ENCODE measurements around the gene NRG2.
A peak's percentile ranks its signal among the peaks of the same experiment; 100 is the strongest.

DNA sequence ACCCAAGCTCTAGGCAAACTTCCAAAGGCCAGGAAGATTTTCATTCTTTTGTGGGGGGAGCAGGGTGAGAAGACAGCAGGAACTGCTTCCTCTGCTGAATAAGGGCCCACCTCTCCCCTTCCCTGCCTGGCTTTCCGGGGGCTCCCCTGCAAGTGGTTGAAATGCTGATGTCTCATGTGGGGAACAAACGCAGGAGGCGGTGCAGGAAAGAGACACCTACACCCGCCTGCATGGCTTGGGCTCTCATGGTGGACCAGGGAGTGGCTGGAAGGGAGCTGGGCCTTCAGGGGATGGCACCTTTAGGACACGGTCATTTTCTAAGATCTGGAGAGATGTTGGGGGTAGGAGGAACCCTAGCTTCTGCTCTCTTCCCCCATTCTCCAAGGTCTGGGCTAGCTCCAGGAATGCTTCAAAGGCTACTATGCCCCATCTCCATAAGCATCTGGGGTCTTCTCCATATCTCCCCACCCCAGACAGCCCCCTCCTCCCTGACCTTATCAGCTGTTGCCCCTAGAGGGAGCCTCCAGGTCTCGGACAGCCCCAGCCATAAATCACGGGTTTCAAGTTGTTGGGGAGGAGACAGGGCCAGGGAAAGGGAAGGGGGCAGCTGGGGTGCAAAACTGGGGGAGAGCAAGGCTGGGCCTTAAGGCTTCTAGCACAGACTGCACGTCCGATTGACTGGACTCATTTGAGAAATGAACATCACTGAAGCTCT, 170.9 kb downstream of the NRG2 start:
- no peak for TF ChIP-seq EZH2 (IDR thresholded peaks at IDR 0.05; ENCODE audit: borderline replicate concordance, low read depth, low read length, poor library complexity, severe bottlenecking)
- TF ChIP-seq, protein P1, sequence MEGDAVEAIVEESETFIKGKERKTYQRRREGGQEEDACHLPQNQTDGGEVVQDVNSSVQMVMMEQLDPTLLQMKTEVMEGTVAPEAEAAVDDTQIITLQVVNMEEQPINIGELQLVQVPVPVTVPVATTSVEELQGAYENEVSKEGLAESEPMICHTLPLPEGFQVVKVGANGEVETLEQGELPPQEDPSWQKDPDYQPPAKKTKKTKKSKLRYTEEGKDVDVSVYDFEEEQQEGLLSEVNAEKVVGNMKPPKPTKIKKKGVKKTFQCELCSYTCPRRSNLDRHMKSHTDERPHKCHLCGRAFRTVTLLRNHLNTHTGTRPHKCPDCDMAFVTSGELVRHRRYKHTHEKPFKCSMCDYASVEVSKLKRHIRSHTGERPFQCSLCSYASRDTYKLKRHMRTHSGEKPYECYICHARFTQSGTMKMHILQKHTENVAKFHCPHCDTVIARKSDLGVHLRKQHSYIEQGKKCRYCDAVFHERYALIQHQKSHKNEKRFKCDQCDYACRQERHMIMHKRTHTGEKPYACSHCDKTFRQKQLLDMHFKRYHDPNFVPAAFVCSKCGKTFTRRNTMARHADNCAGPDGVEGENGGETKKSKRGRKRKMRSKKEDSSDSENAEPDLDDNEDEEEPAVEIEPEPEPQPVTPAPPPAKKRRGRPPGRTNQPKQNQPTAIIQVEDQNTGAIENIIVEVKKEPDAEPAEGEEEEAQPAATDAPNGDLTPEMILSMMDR (conservative IDR thresholded peaks at IDR 0.05; ENCODE audit: low read depth, low read length) = peak; percentile 21; the same call in 1 of the 2 replicates
